DND-41 (cell line): ENCODE measurements around the gene SLC39A8.

Source experiments
- EZH2 ChIP-seq: IDR thresholded peaks from 3 replicates; pipeline ENCODE4 v1.6.1; 2012; ENCODE audit warnings: borderline replicate concordance, low read depth, mild to moderate bottlenecking, moderate library complexity, low read length, inconsistent platforms; ENCODE audit not compliant: severe bottlenecking
- TF ChIP-seq, protein P1 (sequence below): IDR thresholded peaks from 2 replicates; pipeline ENCODE4 v1.5.1; 2012; ENCODE audit warnings: borderline replicate concordance, low read length, moderate library complexity, mild to moderate bottlenecking; ENCODE audit not compliant: poor library complexity, severe bottlenecking; ENCODE audit errors: extremely low read depth

DNA sequence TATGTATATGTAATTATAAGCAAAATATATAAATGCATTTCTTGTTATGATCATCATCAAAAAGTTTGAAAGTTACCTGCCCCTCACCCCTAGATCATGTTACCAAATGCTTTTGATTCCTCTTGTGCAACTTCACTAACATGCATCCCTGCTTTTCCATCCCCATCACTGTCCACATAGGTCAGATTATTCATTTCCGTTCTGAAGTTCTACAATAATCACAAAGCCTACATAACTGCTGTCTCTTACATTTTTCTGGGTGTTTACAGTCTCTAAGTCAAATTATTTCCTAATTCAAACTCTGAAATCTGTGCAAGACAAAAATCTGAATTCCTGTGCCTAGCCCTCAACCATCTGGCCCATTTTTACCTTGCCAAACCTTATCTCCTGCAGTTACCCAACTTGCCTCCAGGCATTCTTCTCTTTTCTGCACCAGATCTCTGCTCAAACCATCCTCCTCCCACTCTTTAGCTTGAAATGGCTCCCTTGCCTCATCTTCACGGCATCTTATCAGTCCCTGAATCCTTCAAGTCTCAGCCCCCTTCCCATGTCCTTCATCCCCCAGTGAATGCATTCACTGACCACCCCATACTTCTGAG lies 42.4 kb upstream of the SLC39A8 start:
- TF ChIP-seq, protein P1, sequence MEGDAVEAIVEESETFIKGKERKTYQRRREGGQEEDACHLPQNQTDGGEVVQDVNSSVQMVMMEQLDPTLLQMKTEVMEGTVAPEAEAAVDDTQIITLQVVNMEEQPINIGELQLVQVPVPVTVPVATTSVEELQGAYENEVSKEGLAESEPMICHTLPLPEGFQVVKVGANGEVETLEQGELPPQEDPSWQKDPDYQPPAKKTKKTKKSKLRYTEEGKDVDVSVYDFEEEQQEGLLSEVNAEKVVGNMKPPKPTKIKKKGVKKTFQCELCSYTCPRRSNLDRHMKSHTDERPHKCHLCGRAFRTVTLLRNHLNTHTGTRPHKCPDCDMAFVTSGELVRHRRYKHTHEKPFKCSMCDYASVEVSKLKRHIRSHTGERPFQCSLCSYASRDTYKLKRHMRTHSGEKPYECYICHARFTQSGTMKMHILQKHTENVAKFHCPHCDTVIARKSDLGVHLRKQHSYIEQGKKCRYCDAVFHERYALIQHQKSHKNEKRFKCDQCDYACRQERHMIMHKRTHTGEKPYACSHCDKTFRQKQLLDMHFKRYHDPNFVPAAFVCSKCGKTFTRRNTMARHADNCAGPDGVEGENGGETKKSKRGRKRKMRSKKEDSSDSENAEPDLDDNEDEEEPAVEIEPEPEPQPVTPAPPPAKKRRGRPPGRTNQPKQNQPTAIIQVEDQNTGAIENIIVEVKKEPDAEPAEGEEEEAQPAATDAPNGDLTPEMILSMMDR = no peak
- no peak for TF ChIP-seq EZH2
